Measurements from ENCODE around the gene COL23A1. TPM values are rescaled to one million over a fixed set of nuclear protein-coding genes. Genes with fewer than 3 reads are reported as not detected.

Gene COL23A1
- total RNA-seq, 1 donor from 2014 or later, result 75.2 TPM

DNA sequence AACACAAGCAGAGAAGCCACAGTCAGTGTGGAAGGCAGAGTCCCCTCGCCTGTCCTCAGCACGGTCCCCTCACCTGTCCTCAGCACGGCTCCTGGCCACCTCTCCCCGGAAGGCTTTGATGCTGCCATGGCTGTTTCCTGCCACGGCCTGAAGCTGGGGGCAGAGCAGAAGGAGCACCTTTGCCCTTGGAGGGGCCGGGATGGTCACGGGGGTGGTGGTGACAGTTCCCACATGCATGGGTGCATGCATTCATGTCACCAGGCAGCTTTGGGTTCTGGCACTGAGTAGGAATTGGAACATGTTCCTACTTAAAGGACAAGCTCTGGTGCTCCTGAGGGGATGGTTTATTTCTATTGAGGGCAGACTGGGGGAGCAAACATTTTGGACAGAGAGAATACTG, 299.8 kb downstream of the COL23A1 start:
- no peaks in the 10 kb centered on the region for H3K4me1 Mint-ChIP-seq (ENCODE audit: unreplicated experiment)
- H3K27me3 Mint-ChIP-seq (ENCODE audit: unreplicated experiment), result peaks cover 28% of the 10 kb centered on the region
- peaks cover 7% of the 10 kb centered on the region for H3K36me3 Mint-ChIP-seq (ENCODE audit: low read depth, unreplicated experiment)
- no peak for DNase-seq (ENCODE audit: low spot score)
- no peaks in the 10 kb centered on the region for H3K9me3 Mint-ChIP-seq (ENCODE audit: unreplicated experiment)
- H3K4me3 Mint-ChIP-seq (ENCODE audit: unreplicated experiment), result no peak overlapping the region
- H3K27ac Mint-ChIP-seq (ENCODE audit: unreplicated experiment), result no peak overlapping the region
- TF ChIP-seq, protein P1, sequence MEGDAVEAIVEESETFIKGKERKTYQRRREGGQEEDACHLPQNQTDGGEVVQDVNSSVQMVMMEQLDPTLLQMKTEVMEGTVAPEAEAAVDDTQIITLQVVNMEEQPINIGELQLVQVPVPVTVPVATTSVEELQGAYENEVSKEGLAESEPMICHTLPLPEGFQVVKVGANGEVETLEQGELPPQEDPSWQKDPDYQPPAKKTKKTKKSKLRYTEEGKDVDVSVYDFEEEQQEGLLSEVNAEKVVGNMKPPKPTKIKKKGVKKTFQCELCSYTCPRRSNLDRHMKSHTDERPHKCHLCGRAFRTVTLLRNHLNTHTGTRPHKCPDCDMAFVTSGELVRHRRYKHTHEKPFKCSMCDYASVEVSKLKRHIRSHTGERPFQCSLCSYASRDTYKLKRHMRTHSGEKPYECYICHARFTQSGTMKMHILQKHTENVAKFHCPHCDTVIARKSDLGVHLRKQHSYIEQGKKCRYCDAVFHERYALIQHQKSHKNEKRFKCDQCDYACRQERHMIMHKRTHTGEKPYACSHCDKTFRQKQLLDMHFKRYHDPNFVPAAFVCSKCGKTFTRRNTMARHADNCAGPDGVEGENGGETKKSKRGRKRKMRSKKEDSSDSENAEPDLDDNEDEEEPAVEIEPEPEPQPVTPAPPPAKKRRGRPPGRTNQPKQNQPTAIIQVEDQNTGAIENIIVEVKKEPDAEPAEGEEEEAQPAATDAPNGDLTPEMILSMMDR (IDR thresholded peaks at IDR 0.05; ENCODE audit: unreplicated experiment), result no peak

- Mint-ChIP-seq H3K27ac (ENCODE audit: unreplicated experiment) (no peak overlapping the region), H3K4me3 (ENCODE audit: unreplicated experiment) (no peak overlapping the region), H3K27me3 (ENCODE audit: unreplicated experiment) (peaks cover 28% of the 10 kb centered on the region), H3K9me3 (ENCODE audit: unreplicated experiment) (no peaks in the 10 kb centered on the region), H3K36me3 (ENCODE audit: low read depth, unreplicated experiment) (peaks cover 5% of the 10 kb centered on the region), H3K4me1 (ENCODE audit: unreplicated experiment) (no peaks in the 10 kb centered on the region)
- DNase-seq (ENCODE audit: low spot score), result no peak
- TF ChIP-seq, protein P1 (IDR thresholded peaks at IDR 0.05; ENCODE audit: unreplicated experiment), result no peak
Measured at GRCh38 chr5:178289438-178289837, 300.8 kb downstream of the COL23A1 start.

- Mint-ChIP-seq H3K9me3 (ENCODE audit: unreplicated experiment) (no peaks in the 10 kb centered on the region), H3K4me3 (ENCODE audit: unreplicated experiment) (no peak overlapping the region), H3K27me3 (ENCODE audit: unreplicated experiment) (peaks cover 26% of the 10 kb centered on the region), H3K27ac (ENCODE audit: unreplicated experiment) (no peak overlapping the region), H3K36me3 (ENCODE audit: low read depth, unreplicated experiment) (peaks cover 7% of the 10 kb centered on the region), H3K4me1 (ENCODE audit: unreplicated experiment) (no peaks in the 10 kb centered on the region)
- no peak for DNase-seq (ENCODE audit: low spot score)
- TF ChIP-seq, protein P1 (IDR thresholded peaks at IDR 0.05; ENCODE audit: unreplicated experiment), result no peak
Measured at GRCh38 chr5:178288401-178289368, 301.5 kb downstream of the COL23A1 start.

GRCh38 chr5:178287791-178288105, 302.4 kb downstream of the COL23A1 start:
- Mint-ChIP-seq H3K27me3 (ENCODE audit: unreplicated experiment) (peaks cover 19% of the 10 kb centered on the region), H3K36me3 (ENCODE audit: low read depth, unreplicated experiment) (peaks cover 7% of the 10 kb centered on the region), H3K9me3 (ENCODE audit: unreplicated experiment) (no peaks in the 10 kb centered on the region), H3K27ac (ENCODE audit: unreplicated experiment) (no peak overlapping the region), H3K4me3 (ENCODE audit: unreplicated experiment) (no peak overlapping the region), H3K4me1 (ENCODE audit: unreplicated experiment) (no peaks in the 10 kb centered on the region)
- TF ChIP-seq, protein P1 (IDR thresholded peaks at IDR 0.05; ENCODE audit: unreplicated experiment), result no peak
- no peak for DNase-seq (ENCODE audit: low spot score)

- H3K27ac Mint-ChIP-seq (ENCODE audit: unreplicated experiment), result no peak overlapping the region
- peaks cover 18% of the 10 kb centered on the region for H3K27me3 Mint-ChIP-seq (ENCODE audit: unreplicated experiment)
- no peaks in the 10 kb centered on the region for H3K4me1 Mint-ChIP-seq (ENCODE audit: unreplicated experiment)
- DNase-seq (ENCODE audit: low spot score), result no peak
- H3K9me3 Mint-ChIP-seq (ENCODE audit: unreplicated experiment), result no peaks in the 10 kb centered on the region
- TF ChIP-seq, protein P1 (IDR thresholded peaks at IDR 0.05; ENCODE audit: unreplicated experiment), result no peak
- peaks cover 7% of the 10 kb centered on the region for H3K36me3 Mint-ChIP-seq (ENCODE audit: low read depth, unreplicated experiment)
- H3K4me3 Mint-ChIP-seq (ENCODE audit: unreplicated experiment), result no peak overlapping the region
Measured at GRCh38 chr5:178287091-178287790, 303.0 kb downstream of the COL23A1 start.
